GM10847 (cell line): ENCODE results near the gene ZFYVE26.
"Not testable (repeated sequence)": the region's sequence is repeated elsewhere in the genome, so short reads cannot be mapped to it uniquely, and the experiment has no call there.

Source experiments
- POLR2A ChIP-seq: IDR thresholded peaks from 2 replicates; pipeline ENCODE4 v1.6.1; 2011; ENCODE audit not compliant: insufficient read length; ENCODE audit errors: extremely low read depth

The ZFYVE26 gene

GRCh38 chr14:67703997-67704396 lies 112.4 kb downstream of the ZFYVE26 start:
- no peak for TF ChIP-seq POLR2A

DNA sequence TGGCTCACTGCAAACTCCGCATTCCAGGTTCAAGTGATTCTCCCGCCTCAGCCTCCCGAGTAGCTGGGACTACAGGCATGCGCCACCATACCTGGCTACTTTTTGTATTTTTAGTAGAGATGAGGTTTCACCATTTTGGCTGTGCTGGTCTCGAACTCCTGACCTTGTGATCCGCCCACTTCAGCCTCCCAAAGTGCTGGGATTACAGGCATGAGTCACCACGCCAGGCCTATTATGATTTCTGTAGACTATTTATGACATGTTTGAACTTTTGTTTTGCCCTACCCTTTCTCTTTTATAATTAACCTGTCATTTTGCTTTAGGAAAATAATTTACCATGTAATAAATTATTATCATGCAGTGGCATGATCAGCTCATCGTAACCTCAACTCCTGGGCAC lies 114.9 kb downstream of the ZFYVE26 start, which contains the start of gene RDH12:
TSS of gene RDH12 (plus strand) at position 395 of the 400 bp plus-strand sequence. CDS start 20,757 bp downstream, outside the sequence.
- TF ChIP-seq POLR2A: not testable (repeated sequence)

GRCh38 chr14:67698179-67698578 lies 118.2 kb downstream of the ZFYVE26 start:
- TF ChIP-seq POLR2A: no peak

DNA sequence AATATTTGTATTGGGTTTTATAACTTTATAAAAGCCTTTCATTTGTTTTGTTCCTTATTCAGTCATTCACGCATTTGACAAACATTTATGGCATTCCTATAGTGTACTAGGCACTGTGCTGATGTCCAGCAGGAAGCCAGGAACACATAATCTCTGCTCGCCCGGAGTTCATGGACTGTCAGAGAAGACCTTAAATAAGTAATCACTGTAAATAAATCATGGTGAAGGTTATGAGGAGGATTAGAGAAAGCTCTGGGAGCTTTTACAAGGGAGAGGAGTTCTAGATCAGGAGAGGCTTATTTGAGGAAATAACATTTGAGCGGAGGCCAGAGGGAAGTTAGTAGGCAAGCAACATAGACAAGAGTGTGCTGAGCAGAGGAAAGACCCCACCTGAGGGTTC lies 119.4 kb downstream of the ZFYVE26 start:
- no peak for TF ChIP-seq POLR2A
